Fibroblast of skin of back (primary cell): ENCODE data around the gene HENMT1.
"Not testable (repeated sequence)": the region's sequence is repeated elsewhere in the genome, so short reads cannot be mapped to it uniquely, and the experiment has no call there.

Experiments used
- DNase-seq: peaks from one replicate; pipeline ENCODE4 v3.0.0-alpha.2; 2013

HENMT1 gene

DNA sequence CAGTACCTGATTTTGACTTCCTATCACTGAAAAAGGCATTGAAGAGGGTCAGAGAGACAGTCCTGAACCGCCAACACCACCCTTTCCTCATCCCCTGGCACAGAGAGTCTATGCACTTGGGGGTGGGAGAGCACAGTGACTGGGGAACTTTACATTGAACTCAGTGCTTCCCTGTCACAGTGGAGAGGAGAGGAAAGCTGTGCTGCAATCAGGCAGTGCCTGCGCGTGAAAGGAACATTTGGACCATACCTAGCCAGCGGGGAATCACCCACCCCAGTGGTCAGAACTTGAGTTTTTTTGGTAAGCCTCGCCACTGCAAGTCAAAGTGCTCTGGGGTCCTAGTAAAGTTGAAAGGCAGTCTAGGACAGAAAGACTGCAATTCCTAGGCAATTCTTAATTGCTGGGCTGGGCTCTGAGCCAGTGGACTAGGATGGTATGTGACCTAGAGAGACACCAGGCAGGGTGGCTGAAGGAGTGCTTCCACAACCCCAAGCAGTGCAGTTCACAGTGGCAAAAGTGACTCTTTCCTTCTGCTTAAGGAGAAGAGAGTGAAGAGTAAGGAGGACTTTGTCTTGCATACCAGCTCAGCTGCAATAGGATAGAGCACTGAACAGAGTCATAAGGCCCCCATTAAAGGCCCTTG is 9.4 kb upstream of the HENMT1 start:
- peak; percentile 27 for DNase-seq

DNA sequence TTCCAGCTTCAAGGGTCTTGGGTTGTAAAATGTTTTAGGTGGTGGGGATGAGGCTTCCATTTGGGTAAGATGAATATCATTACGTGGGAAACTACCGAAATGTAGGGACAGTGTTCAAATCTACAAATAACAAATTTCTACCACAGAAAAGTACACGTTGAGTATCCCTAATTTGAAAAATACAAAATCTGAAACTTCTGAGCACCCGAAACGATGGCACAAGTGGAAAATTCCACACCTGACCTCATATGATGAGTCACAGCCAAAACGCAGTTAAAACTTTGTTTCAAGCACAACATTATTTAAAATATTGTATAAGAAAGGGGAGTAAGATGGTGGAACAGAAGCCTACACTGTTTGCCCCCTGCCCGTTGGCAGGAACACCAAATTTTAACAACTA is 8.8 kb upstream of the HENMT1 start:
- DNase-seq: no peak

- no peak for DNase-seq
These were observed 7.9 kb upstream of the HENMT1 start for GRCh38 chr1:108668777-108669176.

GRCh38 chr1:108667422-108667821 is 6.5 kb upstream of the HENMT1 start:
- not testable (repeated sequence) for DNase-seq

- no peak for DNase-seq
These were observed 4.9 kb upstream of the HENMT1 start for GRCh38 chr1:108665771-108666170.

DNA sequence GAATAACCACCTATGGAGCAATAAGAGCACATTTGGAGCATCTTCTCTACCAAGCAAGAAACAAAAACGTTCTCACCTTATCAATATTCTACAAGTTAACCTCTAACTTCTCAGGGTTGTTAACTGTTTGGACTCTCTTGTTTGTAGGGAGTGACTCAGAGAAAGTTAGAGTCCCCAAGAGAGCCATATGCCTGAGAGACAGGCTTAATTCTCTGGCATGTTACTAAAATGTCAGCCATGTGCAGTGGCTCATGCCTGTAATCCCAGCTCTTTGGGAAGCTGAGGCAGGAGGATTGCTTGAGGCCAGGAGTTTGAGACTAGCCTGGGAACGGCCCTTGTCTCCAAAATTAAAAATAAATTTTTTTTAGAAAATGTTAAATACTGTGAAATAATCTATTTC is 4.2 kb upstream of the HENMT1 start:
- DNase-seq: no peak

DNA sequence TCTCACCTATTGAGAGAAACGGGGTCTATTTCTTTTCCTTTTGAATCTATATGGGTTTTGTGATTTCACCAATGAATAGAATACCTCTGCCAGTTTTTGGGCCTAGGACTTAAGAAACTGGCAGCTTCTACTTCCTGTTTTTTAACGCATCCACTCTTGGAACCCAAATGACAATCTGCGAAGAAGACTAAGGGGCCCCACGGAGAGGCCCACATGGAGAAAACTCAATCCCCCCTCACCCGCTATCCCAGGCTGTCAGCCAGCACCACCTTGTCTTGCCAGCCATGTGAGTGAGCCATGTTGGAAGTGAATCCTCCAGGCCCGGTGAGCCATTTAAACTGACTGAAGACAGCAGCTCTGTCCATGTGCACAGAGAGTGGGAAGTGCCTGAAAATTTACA is 3.6 kb upstream of the HENMT1 start:
- no peak for DNase-seq

GRCh38 chr1:108663074-108663473 is 2.2 kb upstream of the HENMT1 start:
- no peak for DNase-seq

DNA sequence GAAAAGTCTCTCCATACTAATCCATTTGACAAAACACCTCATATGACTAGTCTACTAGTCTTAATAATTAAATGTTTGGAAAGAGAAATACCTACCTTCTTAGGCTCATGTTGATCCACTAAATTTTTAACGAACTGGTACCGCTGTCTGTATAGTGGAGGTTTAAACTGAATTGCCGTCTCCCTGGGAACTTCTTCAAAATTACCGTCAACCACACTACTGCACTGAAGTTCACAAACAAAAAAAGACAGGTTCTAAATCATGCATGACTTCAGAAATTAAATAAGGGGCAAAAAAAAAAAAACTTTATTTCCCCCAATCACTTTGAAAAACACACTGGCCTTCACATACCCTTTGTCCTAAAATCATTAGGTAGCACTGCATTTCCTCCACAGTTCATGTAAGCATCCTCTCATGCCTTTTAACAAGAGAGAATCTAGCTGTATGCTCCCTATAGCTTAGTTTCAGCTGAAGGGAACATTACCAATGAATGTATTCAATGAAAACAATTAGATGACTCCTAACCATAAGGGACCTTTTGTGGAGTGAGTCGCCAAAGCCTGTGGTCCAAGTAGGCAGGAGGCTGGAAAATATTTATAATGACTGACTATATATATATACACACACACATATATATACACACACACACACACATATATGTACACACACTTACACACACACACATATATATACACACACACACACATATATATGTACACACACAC is 3.4 kb downstream of the HENMT1 start:
- peak; percentile 14 for DNase-seq

DNA sequence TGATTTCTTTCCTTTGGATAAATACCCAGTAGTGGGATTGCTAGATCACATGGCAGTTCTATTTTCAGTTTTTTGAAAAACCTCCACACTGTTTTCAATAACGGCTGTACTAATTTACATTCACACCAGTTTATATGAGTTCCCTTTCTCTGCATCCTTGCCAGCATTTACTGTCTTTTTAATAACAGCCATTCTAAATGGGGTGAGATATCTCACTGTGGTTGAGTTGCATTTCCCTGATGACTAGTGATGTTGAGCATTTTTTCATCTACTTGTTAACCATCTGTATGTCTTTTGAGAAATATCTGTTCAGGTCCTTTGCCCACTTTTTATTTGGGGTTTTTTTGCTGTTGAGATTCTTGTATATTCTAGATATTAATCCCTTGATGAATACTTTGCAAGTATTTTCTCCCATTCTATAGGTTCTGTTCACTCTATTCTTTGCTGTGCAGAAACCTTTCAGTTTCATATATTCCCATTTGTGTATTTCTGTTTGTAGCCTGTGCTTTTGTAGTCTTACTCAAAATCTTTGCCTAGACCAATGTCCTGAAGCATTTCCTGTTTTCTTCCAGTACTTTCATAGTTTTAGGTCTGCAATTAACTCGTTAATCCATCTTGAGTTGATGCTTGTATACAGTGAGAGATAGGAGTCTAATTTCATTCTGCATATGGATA is 7.3 kb downstream of the HENMT1 start:
- DNase-seq: no peak

- DNase-seq: peak; percentile 26
These were observed 14.1 kb downstream of the HENMT1 start for GRCh38 chr1:108646648-108647269.

- DNase-seq: no peak
These were observed 14.6 kb downstream of the HENMT1 start for GRCh38 chr1:108646265-108646647.

DNA sequence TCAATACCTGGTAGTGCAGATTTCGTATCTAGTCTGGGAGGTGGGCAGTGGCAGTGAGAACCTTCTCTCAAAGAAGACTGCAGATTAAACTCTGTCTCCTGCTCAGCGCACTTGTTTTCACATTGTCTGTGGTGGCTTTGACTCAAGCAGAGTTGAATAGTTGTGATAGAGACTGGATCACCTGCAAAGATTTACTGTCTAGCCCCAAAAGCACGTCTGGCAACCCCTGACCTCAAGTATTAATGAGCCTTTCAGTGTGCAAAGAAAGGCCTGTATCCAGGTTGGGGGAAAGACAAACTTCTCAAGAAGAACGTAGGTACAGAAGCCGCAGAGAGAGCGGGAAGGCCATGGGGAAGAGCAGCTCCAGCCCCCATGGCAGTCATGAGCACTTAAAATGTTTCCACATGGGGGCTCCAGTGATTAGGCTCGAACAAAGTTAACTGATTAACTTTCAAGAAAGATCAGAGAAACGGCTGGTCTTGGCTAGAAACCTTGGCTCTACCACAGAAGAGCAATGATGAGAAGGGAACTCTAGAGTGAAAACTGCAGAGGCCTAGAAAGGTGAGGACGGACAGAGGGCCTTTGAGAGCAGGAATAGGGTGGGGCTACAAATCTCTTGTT is 15.2 kb downstream of the HENMT1 start:
- DNase-seq: no peak

DNA sequence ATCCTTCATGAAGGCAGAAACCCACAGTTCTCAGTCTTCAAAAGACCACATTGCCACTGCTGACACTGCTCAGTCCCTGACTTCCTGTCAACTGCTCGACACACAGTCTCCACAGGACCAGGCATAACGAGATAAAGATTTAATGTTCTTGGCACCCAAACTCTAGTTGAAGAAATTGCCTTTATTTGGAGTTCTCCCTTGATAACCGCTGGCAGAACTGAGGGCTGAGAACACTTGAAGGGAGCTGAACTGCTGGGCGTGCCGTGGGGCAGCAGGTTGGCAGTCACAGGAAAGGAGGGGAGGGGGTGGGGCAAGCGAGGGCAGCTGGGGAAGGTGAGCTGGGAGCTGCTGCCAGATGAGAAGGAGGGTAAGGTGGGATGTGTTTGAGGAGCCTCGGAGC is 15.9 kb downstream of the HENMT1 start:
- DNase-seq: no peak

DNA sequence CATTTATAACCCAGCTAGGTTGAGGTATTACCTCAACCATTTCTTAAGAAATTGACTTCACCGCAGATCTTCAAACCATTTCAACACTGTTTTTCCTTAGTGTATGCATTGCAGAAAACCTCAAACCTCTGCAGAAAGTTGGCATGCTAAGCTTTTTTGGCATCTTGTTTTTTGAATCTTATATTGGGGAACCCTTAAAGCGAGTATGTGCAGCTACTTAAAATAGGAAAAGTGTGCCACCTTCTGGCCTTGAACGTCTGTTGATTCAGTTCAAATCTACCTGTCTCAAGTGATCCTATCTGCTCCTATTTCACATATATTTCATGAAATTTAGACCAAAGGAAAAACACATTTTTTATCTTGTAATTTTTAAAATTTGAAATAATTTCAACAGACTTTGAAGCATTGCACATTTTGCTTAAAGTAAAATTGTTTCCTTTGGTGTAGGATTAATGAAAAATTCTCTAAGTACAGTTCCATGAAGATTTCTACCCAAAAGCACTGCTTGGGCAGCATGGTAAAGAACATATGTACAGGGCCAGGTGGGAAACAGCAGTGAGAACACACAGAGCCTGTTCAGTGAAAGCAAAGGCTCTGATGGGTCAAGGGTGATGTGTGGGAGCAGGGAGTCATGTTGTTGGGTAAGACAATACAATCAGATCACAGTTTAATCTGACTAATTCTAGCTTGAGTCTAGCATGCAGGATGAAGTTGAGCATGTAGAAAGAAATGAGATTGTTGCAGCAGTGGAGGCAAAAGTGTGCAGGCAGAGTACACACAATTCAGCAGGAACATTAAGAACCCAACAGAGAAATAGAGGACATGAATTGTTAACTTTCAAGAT is 17.2 kb downstream of the HENMT1 start:
- DNase-seq: peak; percentile 57

DNA sequence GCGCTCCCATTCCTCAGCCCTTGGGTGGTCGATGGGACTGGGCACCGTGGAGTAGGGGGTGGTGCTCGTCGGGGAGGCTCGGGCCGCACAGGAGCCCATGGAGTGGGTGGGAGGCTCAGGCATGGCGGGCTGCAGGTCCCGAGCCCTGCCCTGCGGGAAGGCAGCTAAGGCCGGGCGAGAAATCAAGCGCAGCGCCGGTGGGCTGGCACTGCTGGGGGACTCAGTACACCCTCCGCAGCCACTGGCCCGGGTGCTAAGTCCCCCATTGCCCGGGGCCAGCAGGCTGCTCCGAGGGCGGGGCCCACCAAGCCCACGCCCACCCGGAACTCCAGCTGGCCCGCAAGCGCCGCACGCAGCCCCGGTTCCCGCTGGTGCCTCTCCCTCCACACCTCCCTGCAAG is 20.0 kb downstream of the HENMT1 start:
- DNase-seq: not testable (repeated sequence)

DNA sequence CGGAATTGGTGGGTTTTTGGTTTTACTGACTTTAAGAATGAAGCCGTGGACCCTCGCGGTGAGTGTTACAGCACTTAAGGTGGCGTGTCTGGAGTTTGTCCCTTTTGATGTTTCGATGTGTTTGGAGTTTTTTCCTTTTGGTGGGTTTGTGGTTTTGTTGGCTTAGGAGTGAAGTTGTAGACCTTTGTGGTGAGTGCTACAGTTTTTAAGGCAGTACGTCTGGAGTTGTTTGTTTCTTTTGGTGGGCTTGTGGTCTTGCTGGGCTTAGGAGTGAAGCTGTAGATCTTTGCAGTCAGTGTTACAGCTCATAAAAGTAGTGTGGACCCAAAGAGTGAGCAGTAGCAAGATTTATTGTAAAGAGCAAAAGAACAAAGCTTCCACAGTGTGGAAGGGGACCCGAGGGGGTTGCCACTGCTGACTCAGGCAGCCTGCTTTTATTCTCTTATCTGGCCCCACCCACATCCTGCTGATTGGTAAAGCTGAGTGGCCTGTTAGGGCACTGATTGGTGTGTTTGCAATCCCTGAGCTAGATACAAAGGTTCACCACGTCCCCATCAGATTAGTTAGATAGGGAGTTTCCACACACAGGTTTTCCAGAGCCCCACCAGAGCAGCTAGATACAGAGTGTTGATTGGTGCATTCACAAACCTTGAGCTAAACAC is 20.9 kb downstream of the HENMT1 start:
- no peak for DNase-seq

DNA sequence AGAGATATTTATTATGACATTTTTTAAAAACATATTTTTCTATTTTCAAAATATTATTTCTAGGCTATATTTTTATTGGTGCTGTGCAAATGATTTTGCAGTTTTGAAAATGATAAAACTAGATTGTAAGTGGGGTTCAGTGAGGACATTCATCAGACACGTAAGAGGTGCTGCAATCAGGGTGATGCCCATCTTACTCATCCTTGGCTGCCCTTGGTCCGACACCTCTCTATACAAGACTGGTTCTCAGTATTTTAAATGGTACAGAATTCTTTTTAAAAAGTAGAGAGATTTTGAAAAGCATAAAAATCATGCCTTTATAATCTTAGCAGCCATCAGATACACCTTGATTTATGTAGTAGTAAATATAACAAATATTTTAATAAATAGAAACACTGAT is 24.0 kb downstream of the HENMT1 start:
- DNase-seq: no peak

GRCh38 chr1:108634521-108634920 is 26.4 kb downstream of the HENMT1 start:
- DNase-seq: no peak

DNA sequence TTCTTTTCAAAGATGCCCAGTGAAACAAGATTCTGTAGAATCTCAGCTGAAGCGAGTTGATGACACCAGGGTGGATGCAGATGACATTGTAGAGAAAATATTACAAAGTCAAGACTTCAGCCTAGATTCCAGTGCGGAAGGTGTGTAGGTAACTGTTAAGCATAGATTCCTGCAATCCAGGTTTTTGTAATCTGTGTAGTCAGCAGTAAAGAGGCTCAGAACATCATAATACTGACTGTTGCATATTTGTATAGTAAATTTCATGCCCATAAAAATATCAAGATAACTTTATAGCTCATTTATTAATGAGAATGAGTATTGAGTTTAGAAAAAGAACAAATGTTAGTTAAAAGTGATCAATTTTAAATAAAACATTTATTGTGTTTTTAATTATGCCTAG is 32.2 kb downstream of the HENMT1 start:
- DNase-seq: no peak

GRCh38 chr1:108627951-108628350 is 32.9 kb downstream of the HENMT1 start:
- DNase-seq: no peak

DNA sequence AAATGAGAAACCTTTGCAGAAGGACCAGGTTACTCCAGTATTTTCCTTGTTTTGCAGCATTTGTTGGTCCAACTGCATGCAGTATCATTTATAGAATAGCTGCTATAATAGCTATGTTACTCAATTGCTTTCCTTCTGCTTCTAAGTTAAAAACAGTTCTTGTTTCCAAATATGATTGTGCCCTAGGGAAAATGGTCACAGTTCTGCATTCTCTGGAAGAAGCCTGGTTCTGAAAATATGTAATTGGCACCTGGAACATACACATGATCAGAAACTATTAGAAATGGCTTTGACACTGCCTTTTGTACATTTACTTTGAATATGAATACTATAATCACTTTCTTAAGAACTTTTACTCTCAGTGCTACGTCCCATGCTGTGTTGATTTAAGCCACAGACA is 33.6 kb downstream of the HENMT1 start:
- no peak for DNase-seq
